GM12878 (cell line): ENCODE data around the gene FBXW8. TPM values are rescaled to one million over a fixed set of nuclear protein-coding genes. Genes with fewer than 3 reads are reported as not detected.

Source experiments
- ATAC-seq: fragments of 200-7000 bp; cut with Tn5 transposase; 3 replicates; pipeline ENCODE4 v1.9.1; 2020; ENCODE audit warnings: mild to moderate bottlenecking, moderate library complexity
- BruUV-seq: library from RNA; stranded (reverse); fragments of 400-500 nt; replicated peaks from 2 replicates; lab custom pipeline; 2021; lab: Mats Ljungman, UMichigan
- CTCF ChIA-PET: fragments of 300-600 bp; sonication (Branson Sonifier 250); formaldehyde crosslinking; extraction: SDS; loops from one replicate; lab custom pipeline; 2021; ENCODE audit warnings: inconsistent platforms; lab: Yijun Ruan, JAX
- POLR2A ChIA-PET: fragments of 350-600 bp; formaldehyde crosslinking; extraction: SDS; loops from one replicate; lab custom pipeline; 2021; ENCODE audit warnings: inconsistent platforms; lab: Charles Lee
- RAD21 ChIA-PET: fragments of 300-600 bp; sonication (Branson Sonifier 250); formaldehyde crosslinking; loops from one replicate; lab custom pipeline; 2023; ENCODE audit warnings: antibody characterized with exemption; ENCODE audit not compliant: unreplicated experiment; lab: Charles Lee
- SMC1A ChIA-PET: fragments of 300-600 bp; sonication (Branson Sonifier 250); formaldehyde crosslinking; loops from one replicate; lab custom pipeline; 2023; ENCODE audit not compliant: unreplicated experiment, uncharacterized antibody; lab: Charles Lee
- DNase-seq: peaks from one replicate; pipeline ENCODE4 v3.0.0-alpha.2; 2011; ENCODE audit warnings: low read depth, low spot score
- FAIRE-seq: peaks from 3 replicates; lab custom pipeline; 2011; peaks lifted over from hg19 to GRCh38; lab: Jason Lieb, UNC
- H2AFZ ChIP-seq: 2 replicates; pipeline ENCODE4 v1.6.0; 2011; ENCODE audit warnings: low read depth, low read length, control low read depth; ENCODE audit not compliant: control insufficient read depth
- H3K27ac ChIP-seq: 2 replicates; pipeline ENCODE4 v1.5.1; 2011; ENCODE audit warnings: control low read depth; ENCODE audit not compliant: control insufficient read depth, insufficient read depth
- H3K27me3 ChIP-seq, 2 experiments: replicated peaks in 1 of 2; 2 replicates each; pipeline versions ENCODE4 v1.6.0 to v1.6.1; 2011; ENCODE audit warnings: low read length in 1 of 2; ENCODE audit not compliant: control insufficient read depth in 2 of 2, insufficient read depth in 2 of 2
- H3K36me3 ChIP-seq, 2 experiments: 2 replicates each; pipeline ENCODE4 v1.5.1; 2011; ENCODE audit warnings: low read length in 1 of 2; ENCODE audit not compliant: control insufficient read depth in 2 of 2, insufficient read depth in 2 of 2
- H3K4me1 ChIP-seq: 2 replicates; pipeline ENCODE4 v1.6.1; 2011; ENCODE audit warnings: mild to moderate bottlenecking, low read length, moderate library complexity, mixed read lengths; ENCODE audit not compliant: control insufficient read depth, insufficient read depth
- H3K4me2 ChIP-seq: 2 replicates; pipeline ENCODE4 v1.6.0; 2011; ENCODE audit warnings: control low read depth; ENCODE audit not compliant: control insufficient read depth, insufficient read depth
- H3K4me3 ChIP-seq: fragments of 200-600 bp; sonication (generic); 2 replicates; pipeline ENCODE4 v1.5.1; 2016
- H3K79me2 ChIP-seq: 2 replicates; pipeline ENCODE4 v1.6.0; 2011; ENCODE audit warnings: low read length; ENCODE audit not compliant: control insufficient read depth, insufficient read depth
- H3K9ac ChIP-seq: 2 replicates; pipeline ENCODE4 v1.8.0; 2011; ENCODE audit warnings: low read length, control low read depth, mixed read lengths; ENCODE audit not compliant: control insufficient read depth, insufficient read depth
- H3K9me3 ChIP-seq: replicated peaks from 3 replicates; pipeline ENCODE4 v1.5.1; 2011; ENCODE audit warnings: mild to moderate bottlenecking, low read length; ENCODE audit not compliant: control insufficient read depth, insufficient read depth
- H4K20me1 ChIP-seq: 2 replicates; pipeline ENCODE4 v1.6.0; 2011; ENCODE audit not compliant: control insufficient read depth, insufficient read depth
- ATF7 ChIP-seq: fragments of 450-650 bp; IDR thresholded peaks from 2 replicates; pipeline ENCODE4 v1.6.1; 2016; ENCODE audit warnings: low read depth, mild to moderate bottlenecking
- IRF3 ChIP-seq: fragments of 450-650 bp; IDR thresholded peaks from 2 replicates; pipeline ENCODE4 v1.6.1; 2014; ENCODE audit warnings: mild to moderate bottlenecking
- IRF5 ChIP-seq: fragments of 450-650 bp; IDR thresholded peaks from 2 replicates; pipeline ENCODE4 v1.6.1; 2017; ENCODE audit warnings: borderline replicate concordance
- LARP7 ChIP-seq: fragments of 450-650 bp; IDR thresholded peaks from 2 replicates; pipeline ENCODE4 v1.6.1; 2017; ENCODE audit warnings: mild to moderate bottlenecking
- NFYB ChIP-seq: IDR thresholded peaks from 2 replicates; pipeline ENCODE4 v1.6.1; 2011; ENCODE audit warnings: low read depth, mild to moderate bottlenecking, low read length, improper control_type of control experiment, moderate library complexity; ENCODE audit not compliant: insufficient read depth
- TCF3 ChIP-seq: IDR thresholded peaks from 2 replicates; pipeline ENCODE4 v1.6.1; 2012; ENCODE audit warnings: low read depth, mild to moderate bottlenecking, low read length, borderline replicate concordance; ENCODE audit not compliant: insufficient read depth
- ZBTB11 ChIP-seq: fragments of 450-650 bp; formaldehyde crosslinking; IDR thresholded peaks from 2 replicates; pipeline ENCODE4 v1.5.0; 2022; ENCODE audit warnings: mild to moderate bottlenecking, missing genetic modification characterization
- ZNF217 ChIP-seq: fragments of 450-650 bp; IDR thresholded peaks from 2 replicates; pipeline ENCODE4 v1.6.1; 2017; ENCODE audit warnings: antibody characterized with exemption, mild to moderate bottlenecking
- ZNF274 ChIP-seq: IDR thresholded peaks from one replicate; pipeline ENCODE4 v1.8.0; 2011; ENCODE audit not compliant: insufficient read length, insufficient read depth
- WGBS: methylation state at CpG from one replicate; pipeline ENCODE4 v1.1.6; 2016; ENCODE audit warnings: low lambda C conversion rate; ENCODE audit not compliant: insufficient replicate concordance, insufficient coverage; ENCODE audit errors: missing lambda C conversion rate; 5-methylcytosine and 5-hydroxymethylcytosine counted together
- in situ Hi-C: fragments of 300-500 bp; cut with MboI; formaldehyde crosslinking; loops from 9 replicates; pipeline ENCODE4 v1.14.3; 2018; ENCODE audit warnings: mixed read lengths
- intact Hi-C: fragments of 100-400 bp; cut with micrococcal nuclease; formaldehyde crosslinking; loops from one replicate; pipeline ENCODE4 v1.14.2; 2022; ENCODE audit not compliant: unreplicated experiment
- polyA plus RNA-seq, 11 experiments: library from polyadenylated mRNA; depleted of rRNA in 4 of 11; unstranded in 6 of 11; stranded (reverse) in 5 of 11; fragments of >200 nt; fragmentation: Nextera tagmentation in 4 of 11; fragmentation: Illumina TruSeq in 1 of 11; extraction: Ambion mirVana in 4 of 11; extraction: Trizol in 1 of 11; gene quantifications; 1 replicate in 1 of 11; 2 replicates in 10 of 11; pipeline versions ENCODE4 v1.2.1 to v1.2.3, GENCODE V29; 2011 to 2016; ENCODE audit warnings: inconsistent platforms in 2 of 11, missing spikeins in 2 of 11, low read depth in 1 of 11
- total RNA-seq, 4 experiments: library from RNA; depleted of rRNA in 3 of 4; stranded (reverse); fragments of >200 nt in 3 of 4; fragmentation: Illumina TruSeq in 1 of 4; extraction: Trizol in 1 of 4; gene quantifications; 2 replicates each; pipeline versions ENCODE4 v1.2.1 to v1.2.3, GENCODE V29; 2013 to 2021

Gene FBXW8
- total and polyA plus RNA-seq, 10 of the 15 experiments (the other 5 are each of a cell fraction or from before 2014, with no cell fraction given) = 0.49 to 7.5 (median 4.4) TPM

- Histone ChIP-seq H3K4me2 (no peak overlapping the region), H4K20me1 (no peaks in the 10 kb centered on the region), H3K79me2 (no peaks in the 10 kb centered on the region), H3K27ac (no peak overlapping the region), H3K4me1 (peaks cover 19% of the 10 kb centered on the region), H3K9ac (no peak overlapping the region), H3K27me3 (no peaks in the 10 kb centered on the region), H3K4me3 (no peak overlapping the region), H3K36me3 (no peaks in the 10 kb centered on the region), H3K9me3 (no peaks in the 10 kb centered on the region), H2AFZ (no peak overlapping the region)
- in situ Hi-C loops (no loop called here), intact Hi-C loops (no loop called here)
- TF ChIP-seq NFYB (no peak), IRF3 (no peak), ZNF217 (no peak), IRF5 (no peak)
- ChIA-PET SMC1A (no interaction called here), RAD21 (no interaction called here), CTCF (no interaction called here), POLR2A (interaction anchor here (0.5 kb wide), 1 partner anchor 9 kb away, joined by 5 read pairs; no protein-coding TSS in a partner anchor)
- WGBS = 70% methylated on average over 7 of the region's 7 CpGs
- no TSS peak for BruUV-seq
- DNase-seq (no peak), FAIRE-seq (no peak), ATAC-seq (no peak)
These were observed 153.3 kb downstream of the FBXW8 start for GRCh38 chr12:117064049-117064448.

GRCh38 chr12:117064596-117064995 is 153.8 kb downstream of the FBXW8 start:
- H2AFZ ChIP-seq = no peak overlapping the region
- in situ Hi-C loops = no loop called here
- CTCF ChIA-PET = interaction anchor here (0.6 kb wide), 1 partner anchor 133 kb away, joined by 3 read pairs; no protein-coding TSS in a partner anchor
- intact Hi-C loops = no loop called here
- POLR2A ChIA-PET = no interaction called here
- no peak overlapping the region for H3K4me2 ChIP-seq
- H4K20me1 ChIP-seq = no peaks in the 10 kb centered on the region
- RAD21 ChIA-PET = no interaction called here
- no peak overlapping the region for H3K9ac ChIP-seq
- BruUV-seq = no TSS peak
- ATAC-seq = no peak
- WGBS = 71% methylated on average over 2 of the region's 2 CpGs
- H3K4me1 ChIP-seq = peaks cover 19% of the 10 kb centered on the region
- H3K9me3 ChIP-seq = no peaks in the 10 kb centered on the region
- SMC1A ChIA-PET = no interaction called here
- no peak overlapping the region for H3K27ac ChIP-seq
- H3K4me3 ChIP-seq = no peak overlapping the region
- no peaks in the 10 kb centered on the region for H3K27me3 ChIP-seq
- no peak for FAIRE-seq
- no peaks in the 10 kb centered on the region for H3K36me3 ChIP-seq
- no peaks in the 10 kb centered on the region for H3K79me2 ChIP-seq
- no peak for DNase-seq
- TF ChIP-seq ZNF274 (no peak), TCF3 (no peak), ATF7 (no peak), LARP7 (no peak), ZBTB11 (CRISPR knock-in tag) (no peak)
